Prostate gland (tissue), 2 donors: Measurements from ENCODE around the gene EPOP.

ENCODE experiments used
- POLR2A ChIP-seq: fragments of 450-650 bp; IDR thresholded peaks from one replicate; pipeline ENCODE4 v1.6.1; 2016; ENCODE audit warnings: antibody characterized with exemption, mild to moderate bottlenecking
- POLR2AphosphoS5 ChIP-seq: sonication (generic); formaldehyde crosslinking; IDR thresholded peaks from one replicate; pipeline ENCODE4 v1.6.1; 2017; ENCODE audit warnings: antibody characterized with exemption
- TF ChIP-seq, protein P1 (sequence below), 4 experiments: fragments of 200-600 bp in 2 of 4; fragments of 450-650 bp in 2 of 4; sonication (generic) in 2 of 4; IDR thresholded peaks; 1 replicate in 3 of 4; 2 replicates in 1 of 4; pipeline ENCODE4 v1.5.1; 2016 to 2019; ENCODE audit warnings: antibody characterized with exemption in 4 of 4, mild to moderate bottlenecking in 2 of 4, moderate library complexity in 2 of 4

DNA sequence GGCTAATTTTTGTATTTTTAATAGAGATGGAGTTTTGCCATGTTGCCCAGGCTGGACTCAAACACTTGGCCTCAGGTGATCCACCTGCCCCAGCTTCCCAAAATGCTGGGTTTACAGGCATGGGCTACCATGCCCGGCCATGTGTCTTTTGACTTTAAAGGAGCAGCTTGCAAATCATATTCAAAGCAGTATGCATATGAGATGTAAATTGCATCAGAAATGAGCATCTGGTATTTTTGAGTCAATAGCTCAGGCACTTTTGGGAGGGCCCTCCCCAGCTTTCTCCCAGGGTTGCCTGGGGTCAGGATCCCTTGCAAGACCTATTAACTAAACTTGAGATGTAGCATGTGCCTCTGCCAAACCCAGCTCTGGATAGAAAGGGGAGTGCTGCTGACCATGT is 21.5 kb downstream of the EPOP start:
- TF ChIP-seq, protein P1, sequence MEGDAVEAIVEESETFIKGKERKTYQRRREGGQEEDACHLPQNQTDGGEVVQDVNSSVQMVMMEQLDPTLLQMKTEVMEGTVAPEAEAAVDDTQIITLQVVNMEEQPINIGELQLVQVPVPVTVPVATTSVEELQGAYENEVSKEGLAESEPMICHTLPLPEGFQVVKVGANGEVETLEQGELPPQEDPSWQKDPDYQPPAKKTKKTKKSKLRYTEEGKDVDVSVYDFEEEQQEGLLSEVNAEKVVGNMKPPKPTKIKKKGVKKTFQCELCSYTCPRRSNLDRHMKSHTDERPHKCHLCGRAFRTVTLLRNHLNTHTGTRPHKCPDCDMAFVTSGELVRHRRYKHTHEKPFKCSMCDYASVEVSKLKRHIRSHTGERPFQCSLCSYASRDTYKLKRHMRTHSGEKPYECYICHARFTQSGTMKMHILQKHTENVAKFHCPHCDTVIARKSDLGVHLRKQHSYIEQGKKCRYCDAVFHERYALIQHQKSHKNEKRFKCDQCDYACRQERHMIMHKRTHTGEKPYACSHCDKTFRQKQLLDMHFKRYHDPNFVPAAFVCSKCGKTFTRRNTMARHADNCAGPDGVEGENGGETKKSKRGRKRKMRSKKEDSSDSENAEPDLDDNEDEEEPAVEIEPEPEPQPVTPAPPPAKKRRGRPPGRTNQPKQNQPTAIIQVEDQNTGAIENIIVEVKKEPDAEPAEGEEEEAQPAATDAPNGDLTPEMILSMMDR (IDR thresholded peaks at IDR 0.05) = no peak
- TF ChIP-seq POLR2A (no peak), POLR2AphosphoS5 (no peak)
